SH-SY5Y (cell line): ENCODE measurements around the gene MTCL3.
A peak's percentile ranks its signal among the peaks of the same experiment; 100 is the strongest.

Experiments used
- GATA2 ChIP-seq: IDR thresholded peaks from 2 replicates; pipeline ENCODE4 v1.6.1; 2011; ENCODE audit warnings: mild to moderate bottlenecking, low read depth, low read length
- GATA3 ChIP-seq: IDR thresholded peaks from 2 replicates; pipeline ENCODE4 v1.6.1; 2011; ENCODE audit warnings: low read depth, mild to moderate bottlenecking, low read length, moderate library complexity

MTCL3 gene

DNA sequence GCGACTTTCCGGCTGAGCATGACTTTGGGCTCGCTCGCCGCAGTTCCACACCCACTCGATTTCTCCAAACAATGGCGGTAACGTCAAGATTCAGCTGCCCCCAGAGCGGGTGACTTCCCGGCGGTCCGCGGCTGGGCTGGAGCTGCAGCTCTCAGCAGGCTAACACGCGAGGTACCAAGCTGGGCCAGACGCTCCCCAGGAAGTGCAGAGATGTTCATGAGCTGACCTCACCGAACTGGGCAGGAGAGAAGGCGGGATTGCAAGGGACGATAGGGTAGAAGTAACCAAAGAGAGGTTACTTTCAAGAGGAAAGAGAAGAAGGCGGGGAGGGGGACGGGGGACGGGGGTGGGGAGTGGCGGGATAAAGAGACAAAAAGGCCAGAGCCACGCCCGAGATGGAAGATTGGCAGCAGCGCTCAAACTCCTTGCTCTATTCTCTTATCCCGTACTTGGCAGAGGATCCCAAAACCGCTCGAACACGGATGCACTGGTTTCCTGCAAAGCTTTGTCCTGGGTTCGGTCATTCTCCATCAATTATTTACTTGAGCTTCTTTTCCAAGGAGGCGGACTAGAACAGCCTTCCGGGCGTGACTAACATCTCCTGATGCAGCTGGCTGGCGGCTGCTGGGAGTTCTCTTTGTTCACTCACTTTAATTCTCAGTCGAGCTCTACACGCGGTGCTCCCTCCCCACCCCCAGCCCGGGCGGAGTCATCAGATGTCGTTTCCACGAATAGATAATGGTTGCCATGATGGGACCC, at the start of gene MTCL3:
Gene MTCL3 (minus strand): TSS at position 626 of the 759 bp plus-strand sequence.
- TF ChIP-seq GATA3 (no peak), GATA2 (0 out of 2 replicates have a peak, but pooled peaks have one; percentile 25)

DNA sequence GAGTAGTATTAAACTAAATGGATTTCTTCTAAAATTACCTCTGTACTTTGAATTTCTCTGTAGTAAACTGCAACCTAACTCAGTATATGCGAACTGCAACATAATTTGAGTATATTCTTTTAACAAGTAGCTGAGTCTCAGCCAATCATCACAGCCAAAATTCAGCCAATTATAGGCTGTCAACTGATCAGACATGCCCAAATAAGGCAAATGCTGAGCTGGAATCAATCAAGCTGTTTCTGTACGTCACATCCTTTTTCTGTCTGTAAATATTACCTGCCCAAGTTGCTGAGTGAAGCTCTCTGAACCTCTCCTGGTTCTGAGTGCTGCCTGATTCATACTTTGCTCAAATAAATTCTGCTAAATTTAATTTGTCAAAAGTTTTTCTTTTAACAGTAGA, 48.3 kb upstream of the MTCL3 start:
- TF ChIP-seq GATA3 = no peak
- no peak for TF ChIP-seq GATA2

DNA sequence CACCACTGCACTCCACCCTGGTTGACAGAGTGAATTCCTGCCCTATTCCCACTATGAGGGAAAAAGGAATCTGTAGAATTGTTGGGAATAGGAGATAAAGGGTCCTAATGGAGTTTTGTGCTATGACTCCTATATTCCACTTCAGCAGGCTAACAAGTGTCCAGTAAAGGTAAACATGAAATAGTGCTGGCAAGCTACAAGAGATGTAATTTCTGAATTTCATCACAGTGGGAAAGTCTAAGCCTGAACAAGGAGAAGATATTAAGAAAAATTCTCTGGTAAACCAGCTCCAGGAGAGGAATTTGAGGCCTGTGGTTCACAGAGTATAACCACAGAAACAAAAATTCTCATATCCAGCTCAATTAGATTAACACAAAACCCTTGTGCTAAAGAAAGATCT, 47.5 kb upstream of the MTCL3 start:
- TF ChIP-seq GATA2 = no peak
- no peak for TF ChIP-seq GATA3

DNA sequence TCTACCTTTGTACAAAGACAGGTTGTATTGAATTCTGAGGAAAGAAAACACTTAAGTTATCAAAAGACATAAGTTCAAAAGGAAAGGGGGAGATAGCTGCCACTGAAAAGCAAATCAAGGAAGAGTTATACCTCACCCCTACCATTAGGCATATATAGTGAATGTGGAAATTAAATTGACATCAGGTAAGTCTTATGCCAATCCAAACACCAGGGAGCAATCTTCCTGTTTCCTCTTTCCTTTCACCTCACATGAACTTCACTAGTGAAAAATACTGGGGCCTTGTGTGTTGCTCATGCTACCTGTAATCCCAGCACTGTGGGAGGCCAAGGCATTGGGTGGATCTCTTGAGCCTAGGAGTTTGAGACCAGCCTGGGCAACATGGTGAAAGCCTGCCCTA, 47.0 kb upstream of the MTCL3 start:
- TF ChIP-seq GATA2 = no peak
- TF ChIP-seq GATA3 = no peak

DNA sequence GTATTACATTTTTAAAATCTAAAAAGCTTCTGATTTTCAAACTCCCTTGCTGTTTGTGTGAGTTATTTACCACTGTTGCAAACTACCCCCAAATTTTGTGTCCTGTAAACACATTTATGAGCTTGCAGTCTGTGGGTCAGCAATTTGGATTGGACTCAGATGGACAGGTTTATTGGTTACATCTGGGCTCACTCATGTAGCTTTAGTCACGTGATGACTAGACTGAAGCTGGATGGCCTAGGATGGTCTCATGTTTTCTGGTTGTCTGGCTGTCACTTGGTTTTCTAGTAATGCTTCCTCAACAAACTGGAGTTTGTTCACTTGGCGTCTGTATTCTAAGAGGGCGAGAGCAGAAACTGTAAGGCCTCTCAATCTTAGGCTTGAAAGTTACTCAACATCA, 45.6 kb upstream of the MTCL3 start:
- TF ChIP-seq GATA3 (no peak), GATA2 (no peak)

DNA sequence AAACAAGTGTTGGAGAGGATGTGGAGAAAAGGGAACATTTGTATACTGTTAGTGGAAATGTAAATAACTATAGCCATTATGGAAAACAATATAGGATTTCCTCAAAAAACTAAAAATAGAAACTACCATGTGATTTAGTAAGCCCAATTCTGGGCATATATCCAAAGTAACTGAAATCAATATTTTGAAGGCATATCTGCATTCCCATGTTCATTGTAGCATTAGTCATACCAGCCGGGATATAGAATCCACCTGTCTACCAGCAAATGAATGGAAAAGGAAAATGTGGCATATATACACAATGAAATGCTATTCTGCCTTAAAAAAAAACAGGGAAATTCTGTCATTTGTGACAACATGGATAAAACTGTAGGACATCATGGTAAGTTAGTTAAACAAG, 42.5 kb upstream of the MTCL3 start:
- TF ChIP-seq GATA3 = no peak

DNA sequence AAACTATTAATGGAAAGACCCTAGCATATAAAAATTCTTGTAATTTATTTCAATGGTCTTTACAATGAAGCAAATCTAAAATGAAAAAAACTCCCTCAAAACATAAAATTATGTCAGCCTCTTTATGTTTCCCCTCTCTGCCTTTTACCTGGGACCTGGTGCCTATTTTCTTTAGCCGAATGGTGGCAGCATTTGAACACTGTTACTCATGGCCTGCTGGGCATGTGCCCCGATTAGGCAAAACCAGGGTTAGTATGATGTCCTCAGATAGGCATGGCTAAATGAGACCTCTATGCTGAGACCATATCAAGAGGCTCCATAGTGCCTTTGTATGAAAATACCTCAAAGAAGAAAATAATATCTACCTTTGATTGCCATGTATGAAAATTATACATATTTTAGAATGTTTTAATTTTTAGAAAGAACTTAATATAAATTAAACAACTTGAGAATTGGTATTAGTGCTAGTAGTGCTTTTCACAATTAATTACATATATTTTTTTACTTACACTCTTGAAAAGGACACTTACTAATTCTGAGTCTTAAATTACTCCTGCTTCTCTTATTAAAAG, 35.4 kb upstream of the MTCL3 start:
- TF ChIP-seq GATA2 = no peak
- no peak for TF ChIP-seq GATA3

DNA sequence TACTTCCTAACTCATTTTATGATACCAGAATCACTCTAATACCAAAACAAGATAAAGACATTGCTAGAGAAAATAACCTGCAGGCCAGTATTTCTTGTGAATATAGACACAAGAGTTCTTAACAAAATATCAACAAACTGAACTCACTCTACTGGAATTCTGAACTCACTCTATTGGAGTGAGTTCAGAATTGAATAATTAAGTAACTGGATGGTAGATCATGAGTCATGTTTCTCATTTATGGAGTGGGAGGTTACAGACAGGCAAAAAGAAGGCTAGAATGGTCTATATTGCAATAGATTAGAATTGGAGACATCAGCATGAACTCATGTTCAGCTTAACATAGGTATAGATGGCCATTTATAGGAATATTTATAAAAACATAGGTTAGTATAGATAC, 31.3 kb upstream of the MTCL3 start:
- no peak for TF ChIP-seq GATA3
- TF ChIP-seq GATA2 = no peak

DNA sequence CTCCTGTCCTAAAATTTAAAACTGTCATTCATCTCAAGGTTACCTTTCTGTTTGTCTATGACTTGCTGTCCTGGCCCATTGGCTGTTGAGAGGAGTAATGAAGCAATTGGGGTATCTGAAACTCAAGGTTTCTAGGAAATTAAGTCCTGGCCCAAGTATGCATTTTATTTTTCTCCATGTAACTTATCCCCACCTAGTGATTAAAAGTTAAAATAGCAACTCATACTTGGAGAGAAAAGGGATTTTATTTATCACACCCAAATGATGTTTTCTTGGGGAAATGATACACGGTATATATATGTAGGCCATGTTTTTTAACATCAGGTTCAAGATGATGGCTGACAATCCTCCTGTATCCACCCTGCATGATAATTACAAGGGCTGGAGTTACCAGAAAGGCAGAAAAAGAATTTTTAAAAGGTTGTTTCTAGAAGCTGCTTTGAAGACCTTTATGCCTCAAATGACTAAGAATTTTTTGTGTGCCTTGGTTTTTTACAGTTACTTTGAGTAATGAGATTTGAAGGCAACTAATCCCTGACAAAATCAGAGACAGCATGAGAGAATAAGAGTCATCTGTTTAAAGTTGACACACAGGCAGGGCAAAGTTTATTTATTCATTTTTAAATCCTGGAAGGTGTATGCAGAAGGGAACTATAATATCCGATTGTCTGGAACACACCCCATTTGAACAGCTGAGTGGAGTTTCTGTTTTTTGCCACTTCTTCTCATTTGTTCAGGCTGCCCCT, 28.9 kb upstream of the MTCL3 start:
- TF ChIP-seq GATA3 (no peak), GATA2 (no peak)

DNA sequence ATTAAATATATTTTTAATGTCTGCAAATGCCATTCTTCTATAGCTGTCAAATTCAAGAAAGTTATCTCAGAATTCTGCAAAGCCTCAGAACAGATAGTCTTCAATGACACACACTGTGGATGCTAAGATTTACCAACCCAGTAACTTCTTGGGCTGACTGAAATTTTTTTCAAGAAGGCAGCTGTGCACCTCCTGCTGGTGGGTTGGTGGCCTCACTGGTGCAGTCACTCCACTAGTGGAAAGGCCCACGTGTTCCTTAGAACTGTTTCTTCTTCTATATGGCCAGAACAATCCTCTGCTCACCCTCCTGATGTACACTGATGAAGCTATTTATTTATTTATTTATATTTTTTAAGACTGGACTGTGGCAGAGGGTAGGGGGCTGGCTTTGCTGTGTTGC, 28.1 kb upstream of the MTCL3 start:
- TF ChIP-seq GATA2 = no peak
- no peak for TF ChIP-seq GATA3

DNA sequence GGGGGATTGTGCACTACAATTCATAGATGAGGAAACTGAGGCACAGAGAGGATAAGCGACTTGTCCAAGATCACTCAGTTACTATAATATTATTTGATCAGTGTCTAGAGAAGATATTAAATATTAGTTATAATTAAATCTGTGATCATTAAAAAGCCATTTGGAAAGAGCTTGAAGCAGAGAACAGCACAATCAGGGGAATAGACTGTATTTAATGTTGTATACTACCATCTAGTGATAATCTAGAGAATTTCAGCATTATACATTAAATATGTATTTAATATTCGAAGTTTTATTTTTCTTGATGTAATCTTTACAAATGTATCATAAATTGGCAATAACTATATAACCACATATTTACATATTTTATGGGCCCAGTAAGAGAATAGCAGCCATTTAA, 20.1 kb upstream of the MTCL3 start:
- no peak for TF ChIP-seq GATA3
- no peak for TF ChIP-seq GATA2

DNA sequence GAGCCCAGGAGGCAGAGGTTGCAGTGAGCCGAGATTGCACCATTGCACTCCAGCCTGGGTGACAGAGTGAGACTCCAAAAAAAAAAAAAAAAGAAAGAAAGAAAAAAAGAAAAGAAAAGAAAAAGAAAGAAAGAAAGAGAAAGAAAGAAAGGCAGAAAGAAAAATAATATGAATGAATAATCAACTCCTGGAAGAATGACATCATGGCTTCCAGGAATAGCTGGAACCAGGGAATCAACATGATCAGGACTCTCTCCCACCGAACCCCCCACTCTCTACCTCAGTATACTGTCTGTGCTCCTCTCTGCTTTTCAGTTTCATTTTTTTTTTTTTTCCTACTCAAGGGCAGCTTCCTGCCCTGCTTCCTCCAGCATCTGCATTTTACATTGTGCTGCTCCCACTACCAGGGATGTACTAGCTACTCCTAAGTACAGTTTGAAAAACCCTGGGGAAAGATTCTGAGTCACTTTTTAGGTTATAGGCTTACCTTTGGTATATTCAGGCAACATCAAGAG, 19.7 kb upstream of the MTCL3 start:
- TF ChIP-seq GATA3 (no peak), GATA2 (no peak)

DNA sequence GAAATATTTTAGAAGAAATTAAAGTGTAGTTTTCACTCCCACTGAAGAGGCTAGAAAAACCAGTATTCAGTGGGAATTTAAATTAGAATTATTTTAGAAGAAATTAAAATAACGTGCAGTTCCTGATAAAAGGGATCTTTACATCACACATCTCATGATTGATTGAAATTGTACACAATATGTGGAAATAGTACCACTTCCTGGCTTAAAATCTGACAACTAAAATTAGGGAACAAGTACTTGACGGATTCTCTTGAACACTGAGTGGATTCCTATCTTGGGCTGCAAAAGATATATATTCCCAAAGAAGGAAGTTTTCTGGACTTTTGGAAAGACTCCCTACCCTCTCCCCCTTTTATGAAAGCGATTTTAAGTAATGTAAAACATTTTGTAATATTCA, 14.6 kb upstream of the MTCL3 start:
- TF ChIP-seq GATA2 (no peak), GATA3 (no peak)

DNA sequence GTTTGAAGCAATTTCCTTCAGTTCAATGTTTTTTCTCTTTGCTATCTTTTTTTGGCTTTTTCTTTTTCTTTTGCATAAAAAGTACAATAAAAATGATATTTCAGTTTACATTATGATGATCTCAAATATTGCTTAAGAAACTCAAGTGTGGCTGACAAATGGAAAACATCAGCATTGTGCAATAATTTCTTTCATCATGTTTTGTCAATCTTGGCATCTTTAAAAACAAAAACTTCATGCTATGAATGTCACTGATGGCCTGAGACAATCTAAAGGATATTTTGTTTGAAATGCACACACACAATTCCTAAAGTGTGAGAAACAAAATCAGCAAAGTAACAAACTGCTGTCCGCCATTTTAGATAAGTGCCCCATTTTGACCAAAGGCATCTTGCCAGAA, 13.9 kb upstream of the MTCL3 start:
- no peak for TF ChIP-seq GATA2

DNA sequence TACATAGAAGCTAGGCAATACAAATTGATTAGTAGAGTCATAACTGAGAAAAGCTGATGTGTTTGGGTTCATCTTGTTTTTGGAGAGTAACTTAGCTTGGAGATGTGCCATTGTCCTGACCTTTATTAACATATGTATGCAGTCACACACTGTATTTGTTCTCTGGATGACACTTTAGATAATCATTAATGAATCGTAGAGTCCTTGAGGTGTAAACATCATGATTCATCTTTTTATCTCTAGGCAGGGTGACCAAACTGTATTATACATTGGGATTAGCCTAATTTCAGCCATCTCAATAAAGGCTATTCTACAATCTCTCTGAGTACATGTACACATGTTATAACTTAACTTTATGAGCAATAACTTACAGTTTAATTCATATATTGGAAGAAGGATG, 3.6 kb upstream of the MTCL3 start:
- TF ChIP-seq GATA3 (no peak), GATA2 (no peak)

DNA sequence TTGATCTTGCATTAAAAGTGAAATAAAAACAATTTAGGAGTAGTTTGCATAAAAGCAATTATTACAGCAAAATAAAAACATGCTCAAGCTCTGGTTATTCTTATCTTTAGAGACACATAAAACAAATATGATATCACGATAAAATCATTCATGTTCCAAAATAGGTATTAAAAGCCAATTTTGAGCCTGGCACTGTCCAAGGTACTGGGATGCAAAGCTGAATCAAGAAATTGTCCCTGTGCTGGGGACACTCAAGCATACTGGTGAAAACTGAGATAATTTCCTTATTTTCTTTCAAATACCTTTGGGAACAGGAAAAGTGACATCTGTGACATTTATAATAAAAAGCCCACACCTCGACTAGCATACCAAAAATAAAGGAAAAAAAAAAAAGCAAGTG, 931 bp upstream of the MTCL3 start:
- TF ChIP-seq GATA3 (no peak; the same call in 1 of the 2 replicates), GATA2 (no peak)
